HL-60/S4 (cell line): Measurements from ENCODE around the gene PFKM.

ENCODE experiments used
- in situ Hi-C: fragments of 300-500 bp; cut with MboI; formaldehyde crosslinking; loops from 2 replicates; pipeline ENCODE4 v1.14.3; 2022; ENCODE audit warnings: low sequenced_read_pairs

The PFKM gene

GRCh38 chr12:48119078-48119833, at the start of gene PFKM:
PFKM (plus strand) TSS chr12:48119364; CDS start chr12:48122775, 3,411 bp downstream.
- in situ Hi-C loops, result no loop called here

GRCh38 chr12:48070033-48070432, 49.1 kb upstream of the PFKM start:
- in situ Hi-C loops, result no loop called here

GRCh38 chr12:48070731-48071130, 48.4 kb upstream of the PFKM start:
- in situ Hi-C loops, result no loop called here

GRCh38 chr12:48071808-48072207, 47.4 kb upstream of the PFKM start:
- in situ Hi-C loops, result no loop called here

- in situ Hi-C loops, result no loop called here
Measured at GRCh38 chr12:48072266-48072665, 46.9 kb upstream of the PFKM start.

- in situ Hi-C loops, result no loop called here
Measured at GRCh38 chr12:48074266-48074665, 44.9 kb upstream of the PFKM start.

GRCh38 chr12:48075832-48076231, 43.3 kb upstream of the PFKM start:
- in situ Hi-C loops, result no loop called here

GRCh38 chr12:48077111-48077510, 42.1 kb upstream of the PFKM start:
- in situ Hi-C loops, result no loop called here

- in situ Hi-C loops, result no loop called here
Measured at GRCh38 chr12:48078901-48079300, 40.3 kb upstream of the PFKM start.

GRCh38 chr12:48080285-48080684, 38.9 kb upstream of the PFKM start:
- in situ Hi-C loops, result no loop called here

- in situ Hi-C loops, result no loop called here
Measured at GRCh38 chr12:48080821-48081220, 38.3 kb upstream of the PFKM start.

- in situ Hi-C loops, result no loop called here
Measured at GRCh38 chr12:48084066-48084465, 35.1 kb upstream of the PFKM start.

GRCh38 chr12:48084841-48085460, 34.2 kb upstream of the PFKM start:
- in situ Hi-C loops, result no loop called here

- in situ Hi-C loops, result no loop called here
Measured at GRCh38 chr12:48086327-48086726, 32.8 kb upstream of the PFKM start.

GRCh38 chr12:48092611-48093010, 26.6 kb upstream of the PFKM start:
- in situ Hi-C loops, result no loop called here

GRCh38 chr12:48104531-48104930, 14.6 kb upstream of the PFKM start:
- in situ Hi-C loops, result no loop called here

GRCh38 chr12:48105321-48105866, 13.8 kb upstream of the PFKM start:
- in situ Hi-C loops, result no loop called here

- in situ Hi-C loops, result no loop called here
Measured at GRCh38 chr12:48105867-48106680, 13.1 kb upstream of the PFKM start, which contains the start of gene SENP1. SENP1 (minus strand) TSS chr12:48106079; CDS start chr12:48101472, 4,607 bp downstream.

GRCh38 chr12:48106681-48107613, 12.2 kb upstream of the PFKM start:
- in situ Hi-C loops, result no loop called here

GRCh38 chr12:48109424-48109823, 9.7 kb upstream of the PFKM start:
- in situ Hi-C loops, result no loop called here
